ENCODE data around the gene EIF3K.
"Not testable (repeated sequence)": the region's sequence is repeated elsewhere in the genome, so short reads cannot be mapped to it uniquely, and the experiment has no call there.

EIF3K gene

GRCh38 chr19:38583985-38584305 is 35.0 kb upstream of the EIF3K start:
- H3K4me3 ChIP-seq (ENCODE audit: low read depth, low read length) = no peak overlapping the region
- TF ChIP-seq CTCF (IDR thresholded peaks at IDR 0.05; ENCODE audit: control insufficient read depth, extremely low read depth, insufficient read depth) = no peak
- DNase-seq (ENCODE audit: low read depth) = no peak

- TF ChIP-seq CTCF (IDR thresholded peaks at IDR 0.05; ENCODE audit: control insufficient read depth, extremely low read depth, insufficient read depth) = no peak
- H3K4me3 ChIP-seq (ENCODE audit: low read depth, low read length) = no peak overlapping the region
- DNase-seq (ENCODE audit: low read depth) = no peak
Measured at GRCh38 chr19:38587562-38587961, 31.4 kb upstream of the EIF3K start.

GRCh38 chr19:38588041-38588440 is 30.9 kb upstream of the EIF3K start:
- no peak for TF ChIP-seq CTCF (IDR thresholded peaks at IDR 0.05; ENCODE audit: control insufficient read depth, extremely low read depth, insufficient read depth)
- no peak overlapping the region for H3K4me3 ChIP-seq (ENCODE audit: low read depth, low read length)
- DNase-seq (ENCODE audit: low read depth) = no peak

GRCh38 chr19:38592940-38593339 is 26.0 kb upstream of the EIF3K start:
- H3K4me3 ChIP-seq (ENCODE audit: low read depth, low read length) = no peak overlapping the region
- no peak for DNase-seq (ENCODE audit: low read depth)
- no peak for TF ChIP-seq CTCF (IDR thresholded peaks at IDR 0.05; ENCODE audit: control insufficient read depth, extremely low read depth, insufficient read depth)

DNA sequence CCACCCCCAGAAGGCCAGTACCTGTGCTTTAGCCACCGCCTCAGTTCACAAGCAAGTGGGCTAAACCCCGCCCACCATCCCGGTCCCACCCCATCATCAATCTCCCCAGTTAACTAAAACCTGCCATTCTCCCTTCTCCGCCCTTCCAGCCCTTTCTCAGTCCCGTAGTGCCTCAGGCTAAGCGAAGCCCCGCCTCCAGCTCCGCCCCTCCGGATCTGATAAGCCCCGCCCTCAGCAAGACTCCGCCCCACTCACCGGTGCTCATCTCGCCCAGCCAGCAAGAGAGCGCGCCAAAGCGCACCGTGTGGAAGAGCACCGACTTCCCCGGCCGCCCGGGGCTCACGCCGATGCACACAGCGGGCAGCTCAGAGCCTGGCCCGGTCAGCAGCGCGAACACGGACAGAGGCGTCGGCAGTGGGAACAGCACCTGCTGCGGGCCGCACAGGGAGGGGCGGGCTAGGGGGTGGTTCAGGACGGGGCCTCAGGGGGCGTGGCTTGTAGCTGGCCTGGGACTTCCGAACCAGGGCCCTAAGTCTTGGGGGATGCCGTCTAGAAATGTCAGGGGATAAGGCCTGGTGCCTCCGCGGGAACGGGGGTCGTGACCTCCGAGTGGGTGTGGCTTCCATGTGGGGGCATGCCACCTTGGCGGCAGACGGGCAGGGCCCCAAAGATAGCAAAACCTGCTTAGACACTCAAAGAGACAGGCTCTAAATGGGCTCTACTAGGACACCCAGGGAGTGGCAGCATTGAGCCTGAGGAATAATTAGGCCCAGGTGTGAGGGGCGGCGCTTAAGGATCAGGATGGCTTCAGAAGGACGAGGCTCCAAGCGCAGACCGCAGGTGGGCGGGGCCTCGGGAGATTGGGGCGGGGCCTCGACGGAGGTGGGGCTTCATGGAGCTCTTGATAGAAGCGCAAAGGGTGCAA is 22.7 kb upstream of the EIF3K start:
- no peak for DNase-seq (ENCODE audit: low read depth)
- no peak overlapping the region for H3K4me3 ChIP-seq (ENCODE audit: low read depth, low read length)

GRCh38 chr19:38597075-38597474 is 21.9 kb upstream of the EIF3K start:
- no peak overlapping the region for H3K4me3 ChIP-seq (ENCODE audit: low read depth, low read length)
- no peak for DNase-seq (ENCODE audit: low read depth)
- TF ChIP-seq CTCF (IDR thresholded peaks at IDR 0.05; ENCODE audit: control insufficient read depth, extremely low read depth, insufficient read depth) = no peak

More for the DNA sequence above, 22.7 kb upstream of the EIF3K start:
- TF ChIP-seq CTCF (IDR thresholded peaks at IDR 0.05; ENCODE audit: control insufficient read depth, extremely low read depth, insufficient read depth) = no peak

- no peak for DNase-seq (ENCODE audit: low read depth)
- no peak overlapping the region for H3K4me3 ChIP-seq (ENCODE audit: low read depth, low read length)
- no peak for TF ChIP-seq CTCF (IDR thresholded peaks at IDR 0.05; ENCODE audit: control insufficient read depth, extremely low read depth, insufficient read depth)
Measured at GRCh38 chr19:38599722-38600121, 19.3 kb upstream of the EIF3K start.

- not testable (repeated sequence) for H3K4me3 ChIP-seq (ENCODE audit: low read depth, low read length); DNase-seq (ENCODE audit: low read depth)
Measured at GRCh38 chr19:38602856-38603255, 16.1 kb upstream of the EIF3K start.
